ENCODE data around the gene SPATS2.

The SPATS2 gene

GRCh38 chr12:49541911-49542505, 174.7 kb downstream of the SPATS2 start:
- Histone ChIP-seq H3K4me1 (ENCODE audit: insufficient read depth, low read length) (peaks cover 17% of the 10 kb centered on the region), H3K27me3 (ENCODE audit: insufficient read depth, low read length) (peaks cover 84% of the 10 kb centered on the region), H3K4me3 (ENCODE audit: low read length) (no peak overlapping the region), H2AFZ (ENCODE audit: low read depth, low read length) (no peak overlapping the region), H3K9me3 (ENCODE audit: low read length) (no peaks in the 10 kb centered on the region), H3K36me3 (ENCODE audit: insufficient read depth, low read length) (no peaks in the 10 kb centered on the region)

GRCh38 chr12:49542592-49543160, 175.4 kb downstream of the SPATS2 start:
- Histone ChIP-seq H2AFZ (ENCODE audit: low read depth, low read length) (no peak overlapping the region), H3K4me1 (ENCODE audit: insufficient read depth, low read length) (peaks cover 14% of the 10 kb centered on the region), H3K36me3 (ENCODE audit: insufficient read depth, low read length) (no peaks in the 10 kb centered on the region), H3K4me3 (ENCODE audit: low read length) (no peak overlapping the region), H3K9me3 (ENCODE audit: low read length) (no peaks in the 10 kb centered on the region), H3K27me3 (ENCODE audit: insufficient read depth, low read length) (peaks cover 83% of the 10 kb centered on the region)

GRCh38 chr12:49543221-49543913, 176.1 kb downstream of the SPATS2 start:
- no peak overlapping the region for H3K4me3 ChIP-seq (ENCODE audit: low read length)
- no peak overlapping the region for H2AFZ ChIP-seq (ENCODE audit: low read depth, low read length)
- H3K4me1 ChIP-seq (ENCODE audit: insufficient read depth, low read length): peaks cover 9% of the 10 kb centered on the region
- H3K9me3 ChIP-seq (ENCODE audit: low read length): no peaks in the 10 kb centered on the region
- H3K27me3 ChIP-seq (ENCODE audit: insufficient read depth, low read length): peaks cover 83% of the 10 kb centered on the region
- no peaks in the 10 kb centered on the region for H3K36me3 ChIP-seq (ENCODE audit: insufficient read depth, low read length)

GRCh38 chr12:49543914-49544815, 176.9 kb downstream of the SPATS2 start:
- Histone ChIP-seq H3K9me3 (ENCODE audit: low read length) (no peaks in the 10 kb centered on the region), H3K27me3 (ENCODE audit: insufficient read depth, low read length) (peaks cover 84% of the 10 kb centered on the region), H3K4me3 (ENCODE audit: low read length) (no peak overlapping the region), H2AFZ (ENCODE audit: low read depth, low read length) (no peak overlapping the region), H3K36me3 (ENCODE audit: insufficient read depth, low read length) (no peaks in the 10 kb centered on the region), H3K4me1 (ENCODE audit: insufficient read depth, low read length) (peaks cover 9% of the 10 kb centered on the region)

GRCh38 chr12:49545815-49546214, 178.6 kb downstream of the SPATS2 start:
- Histone ChIP-seq H3K27me3 (ENCODE audit: insufficient read depth, low read length) (peaks cover 74% of the 10 kb centered on the region), H3K36me3 (ENCODE audit: insufficient read depth, low read length) (no peaks in the 10 kb centered on the region), H2AFZ (ENCODE audit: low read depth, low read length) (no peak overlapping the region), H3K4me3 (ENCODE audit: low read length) (no peak overlapping the region), H3K4me1 (ENCODE audit: insufficient read depth, low read length) (peaks cover 10% of the 10 kb centered on the region), H3K9me3 (ENCODE audit: low read length) (no peaks in the 10 kb centered on the region)

- peaks cover 67% of the 10 kb centered on the region for H3K27me3 ChIP-seq (ENCODE audit: insufficient read depth, low read length)
- no peaks in the 10 kb centered on the region for H3K9me3 ChIP-seq (ENCODE audit: low read length)
- H3K36me3 ChIP-seq (ENCODE audit: insufficient read depth, low read length): no peaks in the 10 kb centered on the region
- no peak overlapping the region for H2AFZ ChIP-seq (ENCODE audit: low read depth, low read length)
- H3K4me3 ChIP-seq (ENCODE audit: low read length): no peak overlapping the region
- H3K4me1 ChIP-seq (ENCODE audit: insufficient read depth, low read length): peaks cover 12% of the 10 kb centered on the region
Measured at GRCh38 chr12:49546481-49546880, 179.2 kb downstream of the SPATS2 start.

- Histone ChIP-seq H3K4me1 (ENCODE audit: insufficient read depth, low read length) (peaks cover 12% of the 10 kb centered on the region), H3K36me3 (ENCODE audit: insufficient read depth, low read length) (no peaks in the 10 kb centered on the region), H2AFZ (ENCODE audit: low read depth, low read length) (no peak overlapping the region), H3K27me3 (ENCODE audit: insufficient read depth, low read length) (peaks cover 60% of the 10 kb centered on the region), H3K9me3 (ENCODE audit: low read length) (no peaks in the 10 kb centered on the region), H3K4me3 (ENCODE audit: low read length) (no peak overlapping the region)
Measured at GRCh38 chr12:49547090-49547690, 179.9 kb downstream of the SPATS2 start.

- Histone ChIP-seq H3K9me3 (ENCODE audit: low read length) (no peaks in the 10 kb centered on the region), H2AFZ (ENCODE audit: low read depth, low read length) (no peak overlapping the region), H3K36me3 (ENCODE audit: insufficient read depth, low read length) (no peaks in the 10 kb centered on the region), H3K27me3 (ENCODE audit: insufficient read depth, low read length) (peaks cover 48% of the 10 kb centered on the region), H3K4me3 (ENCODE audit: low read length) (no peak overlapping the region), H3K4me1 (ENCODE audit: insufficient read depth, low read length) (peaks cover 12% of the 10 kb centered on the region)
Measured at GRCh38 chr12:49548481-49548821, 181.2 kb downstream of the SPATS2 start.

GRCh38 chr12:49548822-49549648, 181.8 kb downstream of the SPATS2 start:
- H3K4me3 ChIP-seq (ENCODE audit: low read length): no peak overlapping the region
- no peaks in the 10 kb centered on the region for H3K9me3 ChIP-seq (ENCODE audit: low read length)
- H2AFZ ChIP-seq (ENCODE audit: low read depth, low read length): no peak overlapping the region
- H3K4me1 ChIP-seq (ENCODE audit: insufficient read depth, low read length): peaks cover 11% of the 10 kb centered on the region
- H3K27me3 ChIP-seq (ENCODE audit: insufficient read depth, low read length): peaks cover 43% of the 10 kb centered on the region
- no peaks in the 10 kb centered on the region for H3K36me3 ChIP-seq (ENCODE audit: insufficient read depth, low read length)

- H3K27me3 ChIP-seq (ENCODE audit: insufficient read depth, low read length): peaks cover 35% of the 10 kb centered on the region
Measured at GRCh38 chr12:49549735-49550692, 182.8 kb downstream of the SPATS2 start.

GRCh38 chr12:49550693-49551252, 183.5 kb downstream of the SPATS2 start:
- Histone ChIP-seq H3K27me3 (ENCODE audit: insufficient read depth, low read length) (peaks cover 32% of the 10 kb centered on the region), H3K4me3 (ENCODE audit: low read length) (no peak overlapping the region), H3K36me3 (ENCODE audit: insufficient read depth, low read length) (no peaks in the 10 kb centered on the region), H3K9me3 (ENCODE audit: low read length) (no peaks in the 10 kb centered on the region), H3K4me1 (ENCODE audit: insufficient read depth, low read length) (peaks cover 12% of the 10 kb centered on the region), H2AFZ (ENCODE audit: low read depth, low read length) (no peak overlapping the region)

More at GRCh38 chr12:49549735-49550692, 182.8 kb downstream of the SPATS2 start:
- H2AFZ ChIP-seq (ENCODE audit: low read depth, low read length): no peak overlapping the region
- H3K9me3 ChIP-seq (ENCODE audit: low read length): no peaks in the 10 kb centered on the region
- peaks cover 12% of the 10 kb centered on the region for H3K4me1 ChIP-seq (ENCODE audit: insufficient read depth, low read length)
- no peaks in the 10 kb centered on the region for H3K36me3 ChIP-seq (ENCODE audit: insufficient read depth, low read length)
- H3K4me3 ChIP-seq (ENCODE audit: low read length): no peak overlapping the region

All from neuron (in vitro differentiated cells).